ENCODE data around the gene NCL. TPM values are rescaled to one million over a fixed set of nuclear protein-coding genes. Genes with fewer than 3 reads are reported as not detected.

Gene NCL
- total and polyA plus RNA-seq, 2 of the 13 experiments (the other 11 are each of a cell fraction or from before 2014, with no cell fraction given), result 105 to 779 TPM

DNA sequence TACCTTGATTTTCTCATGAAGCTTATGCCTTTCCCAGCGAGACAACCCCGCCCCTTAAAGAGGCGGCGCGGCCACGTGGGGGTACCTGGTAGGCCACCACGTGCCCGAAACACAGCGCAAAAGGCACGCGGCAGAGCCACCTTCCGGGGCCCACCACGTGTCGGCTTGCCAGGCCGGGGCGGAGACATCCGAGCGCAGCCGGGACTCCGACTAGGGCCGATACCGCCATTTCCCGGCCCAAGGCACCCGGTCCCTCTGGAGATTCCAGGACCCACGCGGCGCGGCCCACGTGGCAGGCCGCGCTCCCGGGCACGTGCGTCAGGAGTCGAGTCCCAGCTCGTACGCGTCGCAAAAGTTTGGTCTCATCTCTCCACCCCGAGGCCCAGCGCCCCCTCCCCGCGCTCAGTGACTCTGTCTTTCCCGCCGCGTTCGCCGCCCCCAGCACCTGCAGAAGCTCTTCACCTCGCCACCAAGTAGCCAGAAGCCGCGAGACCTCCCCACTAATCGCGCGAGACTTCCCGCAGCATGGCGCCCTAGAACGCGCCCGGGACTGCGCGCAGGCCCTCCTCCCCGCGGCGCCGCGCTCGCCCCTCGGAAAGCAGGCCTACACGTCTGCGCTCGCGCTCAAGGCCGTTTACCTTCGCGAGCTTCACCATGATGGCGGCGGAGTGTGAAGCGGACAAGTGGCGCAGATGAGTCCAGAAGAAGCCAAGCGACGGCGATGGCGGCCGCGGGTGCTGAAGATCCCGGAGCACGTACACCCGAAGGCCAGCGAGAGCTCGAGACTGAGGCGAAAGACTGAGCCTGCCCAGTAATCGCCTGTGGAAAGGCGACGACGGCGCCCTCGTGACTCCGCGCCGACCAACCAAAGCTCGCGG, at the start of gene NCL (continued):
- TF ChIP-seq ZNF136 (CRISPR knock-in tag; IDR thresholded peaks at IDR 0.05; ENCODE audit: low read depth), result peak; percentile 97
- no peak for TF ChIP-seq MBD4 (IDR thresholded peaks at IDR 0.05; ENCODE audit: borderline replicate concordance, low read length)
- TF ChIP-seq ZNF20 (CRISPR knock-in tag; IDR thresholded peaks at IDR 0.05), result peak; percentile 74; the same call in 1 of the 2 replicates
- no peak for TF ChIP-seq JUNB (CRISPR knock-in tag; IDR thresholded peaks at IDR 0.05; ENCODE audit: borderline replicate concordance)
- TF ChIP-seq EHMT2 (IDR thresholded peaks at IDR 0.05; ENCODE audit: borderline replicate concordance, low read depth, low read length), result no peak
- TF ChIP-seq, protein P1, sequence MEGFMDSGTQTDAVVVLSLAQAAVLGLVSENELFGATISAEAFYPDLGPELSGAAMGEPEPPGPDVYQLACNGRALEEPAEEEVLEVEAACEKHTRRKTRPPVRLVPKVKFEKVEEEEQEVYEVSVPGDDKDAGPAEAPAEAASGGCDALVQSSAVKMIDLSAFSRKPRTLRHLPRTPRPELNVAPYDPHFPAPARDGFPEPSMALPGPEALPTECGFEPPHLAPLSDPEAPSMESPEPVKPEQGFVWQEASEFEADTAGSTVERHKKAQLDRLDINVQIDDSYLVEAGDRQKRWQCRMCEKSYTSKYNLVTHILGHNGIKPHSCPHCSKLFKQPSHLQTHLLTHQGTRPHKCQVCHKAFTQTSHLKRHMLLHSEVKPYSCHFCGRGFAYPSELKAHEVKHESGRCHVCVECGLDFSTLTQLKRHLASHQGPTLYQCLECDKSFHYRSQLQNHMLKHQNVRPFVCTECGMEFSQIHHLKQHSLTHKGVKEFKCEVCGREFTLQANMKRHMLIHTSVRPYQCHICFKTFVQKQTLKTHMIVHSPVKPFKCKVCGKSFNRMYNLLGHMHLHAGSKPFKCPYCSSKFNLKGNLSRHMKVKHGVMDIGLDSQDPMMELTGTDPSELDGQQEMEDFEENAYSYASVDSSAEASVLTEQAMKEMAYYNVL (CRISPR knock-in tag; IDR thresholded peaks at IDR 0.05; ENCODE audit: borderline replicate concordance), result no peak
- no peak for TF ChIP-seq ADNP (CRISPR knock-in tag; IDR thresholded peaks at IDR 0.05)
- peak; percentile 93; the same call in 1 of the 2 replicates for TF ChIP-seq ZNF747 (CRISPR knock-in tag; IDR thresholded peaks at IDR 0.05; ENCODE audit: borderline replicate concordance)
- no peak for TF ChIP-seq MED8 (CRISPR knock-in tag; IDR thresholded peaks at IDR 0.05; ENCODE audit: insufficient replicate concordance)
- TF ChIP-seq ZNF556 (CRISPR knock-in tag; IDR thresholded peaks at IDR 0.05; ENCODE audit: borderline replicate concordance), result peak; percentile 96
- TF ChIP-seq GZF1 (CRISPR knock-in tag; IDR thresholded peaks at IDR 0.05), result peak; percentile 69
- no peak; the same call in 1 of the 2 replicates for TF ChIP-seq TBP (CRISPR knock-in tag; IDR thresholded peaks at IDR 0.05)
- peak; percentile 89 for TF ChIP-seq U2AF1 (optimal IDR thresholded peaks at IDR 0.05; ENCODE audit: low read depth, low read length)
- TF ChIP-seq EZH2 (conservative IDR thresholded peaks at IDR 0.05; ENCODE audit: low read depth, low read length), result no peak
- TF ChIP-seq, protein P2, sequence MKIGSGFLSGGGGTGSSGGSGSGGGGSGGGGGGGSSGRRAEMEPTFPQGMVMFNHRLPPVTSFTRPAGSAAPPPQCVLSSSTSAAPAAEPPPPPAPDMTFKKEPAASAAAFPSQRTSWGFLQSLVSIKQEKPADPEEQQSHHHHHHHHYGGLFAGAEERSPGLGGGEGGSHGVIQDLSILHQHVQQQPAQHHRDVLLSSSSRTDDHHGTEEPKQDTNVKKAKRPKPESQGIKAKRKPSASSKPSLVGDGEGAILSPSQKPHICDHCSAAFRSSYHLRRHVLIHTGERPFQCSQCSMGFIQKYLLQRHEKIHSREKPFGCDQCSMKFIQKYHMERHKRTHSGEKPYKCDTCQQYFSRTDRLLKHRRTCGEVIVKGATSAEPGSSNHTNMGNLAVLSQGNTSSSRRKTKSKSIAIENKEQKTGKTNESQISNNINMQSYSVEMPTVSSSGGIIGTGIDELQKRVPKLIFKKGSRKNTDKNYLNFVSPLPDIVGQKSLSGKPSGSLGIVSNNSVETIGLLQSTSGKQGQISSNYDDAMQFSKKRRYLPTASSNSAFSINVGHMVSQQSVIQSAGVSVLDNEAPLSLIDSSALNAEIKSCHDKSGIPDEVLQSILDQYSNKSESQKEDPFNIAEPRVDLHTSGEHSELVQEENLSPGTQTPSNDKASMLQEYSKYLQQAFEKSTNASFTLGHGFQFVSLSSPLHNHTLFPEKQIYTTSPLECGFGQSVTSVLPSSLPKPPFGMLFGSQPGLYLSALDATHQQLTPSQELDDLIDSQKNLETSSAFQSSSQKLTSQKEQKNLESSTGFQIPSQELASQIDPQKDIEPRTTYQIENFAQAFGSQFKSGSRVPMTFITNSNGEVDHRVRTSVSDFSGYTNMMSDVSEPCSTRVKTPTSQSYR (CRISPR knock-in tag; IDR thresholded peaks at IDR 0.05; ENCODE audit: borderline replicate concordance), result no peak; the same call in 1 of the 2 replicates
- peak; percentile 92 for TF ChIP-seq ARNTL (CRISPR knock-in tag; IDR thresholded peaks at IDR 0.05)
- TF ChIP-seq, protein P3, sequence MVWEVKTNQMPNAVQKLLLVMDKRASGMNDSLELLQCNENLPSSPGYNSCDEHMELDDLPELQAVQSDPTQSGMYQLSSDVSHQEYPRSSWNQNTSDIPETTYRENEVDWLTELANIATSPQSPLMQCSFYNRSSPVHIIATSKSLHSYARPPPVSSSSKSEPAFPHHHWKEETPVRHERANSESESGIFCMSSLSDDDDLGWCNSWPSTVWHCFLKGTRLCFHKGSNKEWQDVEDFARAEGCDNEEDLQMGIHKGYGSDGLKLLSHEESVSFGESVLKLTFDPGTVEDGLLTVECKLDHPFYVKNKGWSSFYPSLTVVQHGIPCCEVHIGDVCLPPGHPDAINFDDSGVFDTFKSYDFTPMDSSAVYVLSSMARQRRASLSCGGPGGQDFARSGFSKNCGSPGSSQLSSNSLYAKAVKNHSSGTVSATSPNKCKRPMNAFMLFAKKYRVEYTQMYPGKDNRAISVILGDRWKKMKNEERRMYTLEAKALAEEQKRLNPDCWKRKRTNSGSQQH (CRISPR knock-in tag; IDR thresholded peaks at IDR 0.05; ENCODE audit: low read depth), result peak; percentile 82
- TF ChIP-seq, protein P4, sequence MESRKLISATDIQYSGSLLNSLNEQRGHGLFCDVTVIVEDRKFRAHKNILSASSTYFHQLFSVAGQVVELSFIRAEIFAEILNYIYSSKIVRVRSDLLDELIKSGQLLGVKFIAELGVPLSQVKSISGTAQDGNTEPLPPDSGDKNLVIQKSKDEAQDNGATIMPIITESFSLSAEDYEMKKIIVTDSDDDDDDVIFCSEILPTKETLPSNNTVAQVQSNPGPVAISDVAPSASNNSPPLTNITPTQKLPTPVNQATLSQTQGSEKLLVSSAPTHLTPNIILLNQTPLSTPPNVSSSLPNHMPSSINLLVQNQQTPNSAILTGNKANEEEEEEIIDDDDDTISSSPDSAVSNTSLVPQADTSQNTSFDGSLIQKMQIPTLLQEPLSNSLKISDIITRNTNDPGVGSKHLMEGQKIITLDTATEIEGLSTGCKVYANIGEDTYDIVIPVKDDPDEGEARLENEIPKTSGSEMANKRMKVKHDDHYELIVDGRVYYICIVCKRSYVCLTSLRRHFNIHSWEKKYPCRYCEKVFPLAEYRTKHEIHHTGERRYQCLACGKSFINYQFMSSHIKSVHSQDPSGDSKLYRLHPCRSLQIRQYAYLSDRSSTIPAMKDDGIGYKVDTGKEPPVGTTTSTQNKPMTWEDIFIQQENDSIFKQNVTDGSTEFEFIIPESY (CRISPR knock-in tag; IDR thresholded peaks at IDR 0.05), result peak; percentile 36
- TF ChIP-seq, protein P5, sequence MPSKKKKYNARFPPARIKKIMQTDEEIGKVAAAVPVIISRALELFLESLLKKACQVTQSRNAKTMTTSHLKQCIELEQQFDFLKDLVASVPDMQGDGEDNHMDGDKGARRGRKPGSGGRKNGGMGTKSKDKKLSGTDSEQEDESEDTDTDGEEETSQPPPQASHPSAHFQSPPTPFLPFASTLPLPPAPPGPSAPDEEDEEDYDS (CRISPR knock-in tag; IDR thresholded peaks at IDR 0.05), result peak; percentile 96
- no peak; the same call in none of the 2 replicates for TF ChIP-seq ZFP90 (CRISPR knock-in tag; IDR thresholded peaks at IDR 0.05; ENCODE audit: borderline replicate concordance)

All from HepG2 (cell line).